HG03095 (cell line): ENCODE data around the gene TFF1.

ENCODE experiments used
- ATAC-seq: cut with Tn5 transposase; IDR thresholded peaks from one replicate; pipeline ENCODE4 v1.9.1; 2021; ENCODE audit warnings: moderate library complexity; ENCODE audit not compliant: unreplicated experiment

The TFF1 gene

GRCh38 chr21:42321231-42321630 is 45.1 kb downstream of the TFF1 start:
- ATAC-seq, result no peak

DNA sequence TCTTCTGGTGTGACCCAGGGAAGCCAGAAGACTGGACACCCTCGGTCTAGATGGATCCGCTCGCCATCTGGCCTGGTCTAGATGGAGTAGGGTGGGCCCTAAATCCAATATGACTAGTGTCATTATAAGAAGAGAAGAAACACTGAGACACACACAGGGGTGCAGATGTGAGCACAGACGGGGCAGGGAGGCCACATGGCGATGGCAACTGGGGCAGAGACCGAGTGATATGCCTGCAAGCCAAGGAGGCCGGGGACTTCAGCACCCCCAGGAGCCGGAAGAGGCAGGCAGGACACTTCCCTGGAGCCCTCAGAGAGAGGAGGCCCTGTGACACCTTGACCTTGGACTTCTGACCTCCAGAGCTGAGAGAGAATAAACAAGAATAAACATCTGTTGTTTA is 45.5 kb downstream of the TFF1 start:
- ATAC-seq, result no peak

DNA sequence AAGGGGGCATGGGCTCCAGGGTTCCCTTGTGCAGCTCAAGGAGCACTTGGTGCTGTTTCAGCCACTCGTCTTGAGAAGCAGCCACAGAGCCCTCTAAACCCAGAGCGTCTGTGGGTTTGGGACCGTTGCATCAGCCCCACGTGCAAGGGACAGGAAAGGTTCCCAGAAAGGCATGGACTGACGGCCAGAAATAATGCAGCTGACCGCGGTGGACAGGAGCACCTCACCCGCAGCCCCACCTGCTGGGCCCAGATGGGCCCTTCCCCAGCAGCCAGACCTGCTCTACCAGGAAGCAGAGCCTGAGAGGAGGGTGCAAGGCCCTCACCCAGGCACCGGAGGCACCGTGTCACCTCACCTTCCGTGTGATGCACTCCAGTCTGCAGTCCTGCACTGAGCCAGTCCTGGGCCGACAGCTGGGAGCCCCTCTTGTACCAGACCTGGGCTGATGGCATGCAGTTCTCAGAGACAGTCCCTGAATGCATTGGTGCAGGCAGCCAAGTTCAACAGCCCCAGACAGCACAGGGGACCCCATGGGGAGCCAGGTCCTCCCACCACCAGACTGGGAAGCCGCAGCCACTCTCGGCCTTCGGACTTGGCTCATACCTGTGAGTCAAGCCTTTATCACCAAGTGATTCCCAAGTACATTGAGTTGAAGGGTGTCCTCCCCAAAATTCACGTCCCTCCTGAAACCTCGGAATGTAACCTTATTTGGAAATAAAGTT is 46.3 kb downstream of the TFF1 start:
- ATAC-seq, result no peak

GRCh38 chr21:42319376-42319775 is 47.0 kb downstream of the TFF1 start:
- ATAC-seq, result no peak

DNA sequence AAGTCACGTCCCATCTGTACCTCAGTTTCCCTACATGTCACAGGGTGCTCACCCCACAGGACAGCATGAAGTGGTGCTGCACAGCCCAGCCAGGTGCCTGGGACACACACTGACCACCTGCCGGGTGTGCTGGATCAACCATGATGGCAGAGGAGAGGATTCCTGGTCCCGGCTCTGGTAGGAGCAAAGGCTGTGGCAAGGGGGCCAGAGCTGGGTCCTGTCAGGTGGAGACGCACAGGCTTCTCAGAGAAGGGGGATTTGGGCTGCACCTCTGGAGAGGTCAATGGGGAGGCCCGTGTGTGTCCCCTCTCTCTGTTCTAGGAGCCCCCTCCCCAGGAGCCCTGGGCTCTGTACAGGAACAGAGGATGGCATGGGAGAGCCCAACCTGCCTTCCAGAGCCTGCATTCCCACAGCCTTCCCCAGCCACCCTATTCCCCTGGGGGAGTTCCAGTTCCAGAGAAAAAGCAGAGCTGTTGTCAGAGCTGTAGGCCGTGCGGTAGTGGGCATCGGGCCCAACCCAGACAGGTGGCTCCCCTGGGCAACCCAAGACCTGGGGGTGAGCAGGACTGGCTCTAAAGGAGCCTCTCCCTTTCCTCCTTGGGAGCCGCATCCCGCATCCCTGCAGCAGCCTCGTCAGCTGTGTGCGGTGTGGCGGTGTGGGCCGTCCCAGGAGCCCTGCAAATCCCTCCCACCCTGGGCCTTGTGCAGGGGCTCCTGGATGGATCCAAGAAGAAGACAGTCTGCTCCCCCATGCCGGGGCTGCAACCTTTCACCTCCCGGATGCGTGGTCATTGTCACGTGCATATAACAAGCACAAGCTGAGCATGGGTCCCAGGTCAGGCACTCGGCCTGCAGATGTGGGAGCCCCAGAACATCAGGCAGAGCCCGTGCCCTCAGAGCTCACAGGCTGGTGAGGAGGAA is 48.2 kb downstream of the TFF1 start:
- no peak for ATAC-seq

DNA sequence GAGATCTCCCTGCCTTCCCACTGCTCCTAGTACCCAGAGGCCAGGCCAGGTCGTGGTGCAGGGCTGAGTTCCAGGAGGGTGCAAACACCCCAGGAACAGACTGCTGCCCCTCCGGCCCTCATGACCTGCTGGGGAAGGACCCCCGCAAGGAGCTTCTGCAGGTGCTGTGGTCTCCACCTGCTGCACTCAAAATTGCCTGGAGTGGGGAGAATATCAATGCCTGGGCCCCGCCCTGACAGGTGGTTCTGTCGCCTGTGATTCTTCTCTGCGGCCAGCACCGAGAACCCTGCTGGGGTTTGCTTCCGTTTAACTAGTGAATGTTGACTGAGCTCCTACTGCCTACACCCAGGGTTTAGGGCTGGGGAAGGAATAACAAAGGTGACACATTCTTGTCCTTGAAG is 49.0 kb downstream of the TFF1 start:
- no peak for ATAC-seq

DNA sequence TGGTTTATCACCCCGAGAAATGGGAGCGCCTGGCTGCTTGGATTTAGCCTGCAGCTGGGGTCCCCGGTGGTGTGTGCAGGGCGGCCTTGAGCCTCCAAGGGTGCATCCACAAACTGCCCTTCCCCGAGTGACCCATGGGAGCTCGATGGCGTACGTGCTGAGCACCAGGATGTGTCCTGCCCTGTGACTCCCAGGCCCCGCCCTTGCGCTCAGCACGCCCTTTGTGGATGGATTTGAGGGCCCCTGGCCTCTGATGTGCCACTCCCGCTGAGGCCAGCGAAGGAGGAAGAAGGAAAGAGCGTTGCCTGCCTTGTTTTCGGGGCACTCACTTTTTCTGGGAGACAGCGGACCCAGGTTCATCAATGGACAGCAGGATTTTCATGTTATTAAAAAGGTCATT is 49.4 kb downstream of the TFF1 start:
- no peak for ATAC-seq

DNA sequence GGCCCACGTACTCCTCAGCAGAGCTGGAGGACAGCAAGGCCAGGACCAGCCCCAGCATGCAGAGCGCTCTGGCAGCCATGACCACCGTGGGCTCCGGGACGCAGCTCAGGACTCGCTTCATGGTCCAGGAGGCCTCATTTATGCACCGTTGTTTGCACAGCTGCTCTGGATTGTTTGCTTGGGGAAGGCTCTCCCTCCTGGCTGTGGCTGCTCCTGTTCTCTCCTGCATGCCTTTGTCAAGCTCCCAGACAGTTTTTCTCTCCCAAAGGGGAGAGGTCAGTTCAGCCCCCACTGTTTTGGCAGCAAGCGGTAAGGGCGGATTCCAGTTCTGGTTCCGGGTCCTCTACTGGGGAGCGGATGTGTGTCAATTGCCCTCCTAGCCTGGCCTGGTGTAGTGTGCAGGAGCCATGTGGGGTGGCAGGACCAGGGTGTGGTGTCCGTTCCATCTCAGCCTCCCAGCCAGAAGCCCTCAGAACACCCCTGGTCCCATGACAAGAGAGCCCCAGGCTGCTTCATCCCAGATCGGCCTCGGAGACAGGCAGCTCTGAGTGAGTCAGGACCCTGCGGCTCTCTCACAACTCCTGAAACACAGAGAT is 50.9 kb downstream of the TFF1 start, which contains the start of gene TFF3:
TFF3 (minus strand) TSS at position 114 of the 596 bp plus-strand sequence; CDS start at position 79, 35 bp downstream.
- ATAC-seq, result no peak

GRCh38 chr21:42314616-42315295 is 51.6 kb downstream of the TFF1 start:
- no peak for ATAC-seq

DNA sequence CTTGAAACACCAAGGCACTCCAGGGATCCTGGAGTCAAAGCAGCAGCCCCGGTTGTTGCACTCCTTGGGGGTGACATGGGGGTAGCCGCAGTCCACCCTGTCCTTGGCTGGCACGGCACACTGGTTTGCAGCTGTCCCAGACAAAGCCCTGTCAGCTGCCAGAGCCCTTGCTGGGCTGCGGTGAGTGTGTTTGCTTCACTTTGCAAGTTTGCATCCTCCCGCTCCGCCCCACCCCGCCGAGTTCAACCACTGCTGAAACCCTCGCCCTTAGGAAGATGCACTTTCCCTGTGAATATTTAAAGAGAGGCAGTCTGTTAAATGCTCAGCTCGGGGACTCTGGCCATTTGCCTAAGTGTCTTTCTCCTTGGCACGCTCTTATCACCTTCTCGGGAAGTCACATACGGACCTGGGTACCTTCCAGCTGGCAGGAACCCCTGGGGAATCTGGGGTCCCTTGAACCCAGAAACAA is 52.8 kb downstream of the TFF1 start:
- ATAC-seq, result no peak

- ATAC-seq, result no peak
Measured at GRCh38 chr21:42312626-42313104, 53.7 kb downstream of the TFF1 start.
